ENCODE results near the gene PRMT3. TPM values are rescaled to one million over a fixed set of nuclear protein-coding genes. Genes with fewer than 3 reads are reported as not detected.

The PRMT3 gene
- total RNA-seq, 3 donors from 2014 or later: 11.6 to 12.7 (median 11.8) TPM

- TF ChIP-seq, protein P1, sequence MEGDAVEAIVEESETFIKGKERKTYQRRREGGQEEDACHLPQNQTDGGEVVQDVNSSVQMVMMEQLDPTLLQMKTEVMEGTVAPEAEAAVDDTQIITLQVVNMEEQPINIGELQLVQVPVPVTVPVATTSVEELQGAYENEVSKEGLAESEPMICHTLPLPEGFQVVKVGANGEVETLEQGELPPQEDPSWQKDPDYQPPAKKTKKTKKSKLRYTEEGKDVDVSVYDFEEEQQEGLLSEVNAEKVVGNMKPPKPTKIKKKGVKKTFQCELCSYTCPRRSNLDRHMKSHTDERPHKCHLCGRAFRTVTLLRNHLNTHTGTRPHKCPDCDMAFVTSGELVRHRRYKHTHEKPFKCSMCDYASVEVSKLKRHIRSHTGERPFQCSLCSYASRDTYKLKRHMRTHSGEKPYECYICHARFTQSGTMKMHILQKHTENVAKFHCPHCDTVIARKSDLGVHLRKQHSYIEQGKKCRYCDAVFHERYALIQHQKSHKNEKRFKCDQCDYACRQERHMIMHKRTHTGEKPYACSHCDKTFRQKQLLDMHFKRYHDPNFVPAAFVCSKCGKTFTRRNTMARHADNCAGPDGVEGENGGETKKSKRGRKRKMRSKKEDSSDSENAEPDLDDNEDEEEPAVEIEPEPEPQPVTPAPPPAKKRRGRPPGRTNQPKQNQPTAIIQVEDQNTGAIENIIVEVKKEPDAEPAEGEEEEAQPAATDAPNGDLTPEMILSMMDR (IDR thresholded peaks at IDR 0.05): no peak
- Histone ChIP-seq H3K4me3 (no peak overlapping the region), H3K9me3 (no peaks in the 10 kb centered on the region), H3K4me1 (ENCODE audit: low read depth) (no peaks in the 10 kb centered on the region), H3K36me3 (ENCODE audit: low read depth) (no peaks in the 10 kb centered on the region)
- ATAC-seq (no peak), DNase-seq (no peak)
- intact Hi-C loops (cut with DNase I, micrococcal nuclease): no loop called here
Observed at GRCh38 chr11:20452585-20452984, 65.1 kb downstream of the PRMT3 start.

DNA sequence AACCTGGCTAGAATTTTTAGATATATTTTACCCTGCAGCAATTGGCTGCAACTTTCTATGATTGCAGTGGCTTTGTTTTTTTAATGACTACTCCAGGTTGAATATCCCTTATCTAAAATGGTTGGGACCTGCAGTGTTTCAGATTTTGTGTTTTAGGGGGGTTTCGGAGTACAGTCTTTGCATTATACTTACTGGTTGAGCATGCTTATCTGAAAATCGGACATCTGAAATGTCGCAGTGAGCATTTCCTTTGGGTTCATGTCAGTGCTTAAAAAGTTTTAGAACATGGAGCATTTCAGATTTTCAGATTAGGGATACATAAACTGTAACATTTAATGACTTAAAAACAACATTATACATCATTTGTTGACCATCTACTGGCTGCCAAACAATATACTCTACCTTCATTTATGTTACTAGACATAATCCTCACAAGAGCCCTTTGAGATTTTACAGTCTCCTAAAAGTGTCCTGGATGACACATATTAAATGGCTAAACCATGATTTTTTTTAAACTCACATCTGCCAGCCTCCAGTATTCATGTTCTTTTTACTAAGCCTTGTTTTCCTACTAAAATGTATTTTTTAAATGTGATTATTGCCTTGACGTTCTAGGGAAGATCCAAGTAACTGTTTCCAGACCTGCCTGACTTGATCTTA, 66.3 kb downstream of the PRMT3 start:
- ATAC-seq: no peak
- DNase-seq: no peak
- Histone ChIP-seq H3K9me3 (no peaks in the 10 kb centered on the region), H3K36me3 (ENCODE audit: low read depth) (no peaks in the 10 kb centered on the region), H3K4me1 (ENCODE audit: low read depth) (no peaks in the 10 kb centered on the region), H3K4me3 (no peak overlapping the region)
- intact Hi-C loops (cut with DNase I, micrococcal nuclease): no loop called here
- TF ChIP-seq, protein P1 (IDR thresholded peaks at IDR 0.05): no peak

DNA sequence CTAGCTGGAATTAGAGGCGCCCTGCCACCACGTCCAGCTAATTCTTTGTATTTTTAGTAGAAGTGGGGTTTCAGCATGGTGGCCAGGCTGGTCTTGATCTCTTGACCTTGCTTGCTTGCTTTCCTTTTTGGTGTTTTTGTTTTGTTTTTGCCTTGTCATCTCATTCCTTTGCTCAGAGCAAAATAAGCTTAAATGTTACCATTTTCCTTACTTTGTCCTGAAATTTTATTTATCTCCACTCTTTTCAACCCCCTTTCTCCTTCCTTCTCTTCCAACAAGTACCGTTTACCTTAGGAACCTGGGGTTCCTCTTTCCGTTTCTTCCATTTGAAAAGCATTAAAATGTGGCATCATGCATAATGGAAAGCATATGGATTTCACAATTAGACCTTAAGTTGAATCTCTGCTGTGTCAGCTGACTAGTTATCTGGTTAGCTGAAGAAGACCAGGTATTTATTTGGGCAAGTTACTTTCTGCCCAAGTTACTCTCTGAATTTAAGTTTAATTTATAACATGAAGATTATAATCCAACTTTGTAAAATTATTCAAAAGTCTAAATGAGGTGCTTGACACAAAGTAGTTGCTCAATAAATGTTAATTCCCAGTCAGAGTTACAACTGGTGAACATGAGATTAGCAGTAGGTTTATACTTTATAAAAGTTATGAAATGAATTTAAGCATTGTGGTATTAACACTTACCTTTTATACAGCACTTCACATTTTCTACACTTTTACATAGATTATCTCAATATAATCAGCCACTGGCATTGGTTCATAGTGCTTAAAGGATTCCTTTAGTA, 69.7 kb downstream of the PRMT3 start:
- Histone ChIP-seq H3K4me3 (no peak overlapping the region), H3K4me1 (ENCODE audit: low read depth) (no peaks in the 10 kb centered on the region), H3K9me3 (no peaks in the 10 kb centered on the region), H3K36me3 (ENCODE audit: low read depth) (no peaks in the 10 kb centered on the region)
- intact Hi-C loops (cut with DNase I, micrococcal nuclease): no loop called here
- ATAC-seq (no peak), DNase-seq (no peak)
- TF ChIP-seq, protein P1 (IDR thresholded peaks at IDR 0.05): no peak

DNA sequence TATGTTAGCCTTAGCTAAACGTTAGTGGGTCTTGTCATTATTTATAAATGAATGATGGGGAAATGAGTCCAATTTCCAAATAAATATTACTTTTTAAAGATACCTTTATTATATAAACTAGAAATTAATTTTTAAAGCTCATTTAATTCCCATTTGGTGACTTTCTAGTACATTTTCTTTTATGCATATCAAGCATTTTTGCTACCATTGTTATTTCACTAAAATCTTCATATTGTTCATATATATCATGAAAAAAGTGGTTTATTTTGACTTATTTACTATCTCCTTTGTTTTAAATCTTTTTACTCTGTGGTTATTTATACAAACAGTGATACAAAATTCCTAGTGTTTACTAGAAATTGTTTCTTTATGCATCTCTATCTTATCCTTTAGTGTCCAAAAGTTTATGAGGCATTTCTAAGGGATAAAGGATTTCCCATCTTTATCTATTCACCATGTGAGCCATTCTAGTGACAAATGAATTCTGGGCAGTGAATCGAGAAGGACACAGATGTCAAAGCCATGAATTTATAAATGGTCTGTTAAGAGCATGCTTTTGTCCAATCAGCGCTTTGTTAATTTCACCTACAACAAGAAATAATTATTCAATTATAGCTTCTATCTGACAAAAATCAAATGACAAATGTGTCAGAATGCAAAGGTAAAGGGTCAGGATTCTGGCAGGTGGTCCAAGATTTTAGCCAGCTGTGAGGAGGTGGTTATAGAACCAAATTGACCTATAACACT, 70.6 kb downstream of the PRMT3 start:
- TF ChIP-seq, protein P1 (IDR thresholded peaks at IDR 0.05): no peak
- no peaks in the 10 kb centered on the region for H3K4me1 ChIP-seq (ENCODE audit: low read depth)
- no peak for DNase-seq
- H3K4me3 ChIP-seq: no peak overlapping the region
- no peaks in the 10 kb centered on the region for H3K9me3 ChIP-seq
- ATAC-seq: no peak
- H3K36me3 ChIP-seq (ENCODE audit: low read depth): no peaks in the 10 kb centered on the region
- intact Hi-C loops (cut with DNase I, micrococcal nuclease): no loop called here

GRCh38 chr11:20458905-20459632, 71.6 kb downstream of the PRMT3 start:
- TF ChIP-seq, protein P1 (IDR thresholded peaks at IDR 0.05): no peak
- Histone ChIP-seq H3K4me3 (no peak overlapping the region), H3K4me1 (ENCODE audit: low read depth) (no peaks in the 10 kb centered on the region), H3K9me3 (no peaks in the 10 kb centered on the region), H3K36me3 (ENCODE audit: low read depth) (no peaks in the 10 kb centered on the region)
- no peak for DNase-seq
- intact Hi-C loops (cut with DNase I, micrococcal nuclease): no loop called here
- no peak for ATAC-seq

Data from mucosa of descending colon (tissue), 3 donors.